IMR-90 (cell line): ENCODE data around the gene NFE2L2. TPM values are rescaled to one million over a fixed set of nuclear protein-coding genes. Genes with fewer than 3 reads are reported as not detected.

ENCODE experiments used
- ATAC-seq: fragments of 200-7000 bp; cut with Tn5 transposase; 2 replicates; pipeline ENCODE4 v1.9.1; 2020; ENCODE audit warnings: low read depth, mild to moderate bottlenecking, moderate library complexity
- BruUV-seq: library from RNA; stranded (reverse); fragments of 400-500 nt; replicated peaks from 2 replicates; lab custom pipeline; 2021; lab: Mats Ljungman, UMichigan
- CTCF ChIA-PET: fragments of 300-600 bp; formaldehyde crosslinking; extraction: SDS; loops from one replicate; lab custom pipeline; 2021; ENCODE audit warnings: antibody characterized with exemption; lab: Yijun Ruan, JAX
- POLR2A ChIA-PET: fragments of 300-600 bp; sonication (Branson Sonifier 250); formaldehyde crosslinking; loops from one replicate; lab custom pipeline; 2022; ENCODE audit warnings: antibody characterized with exemption; ENCODE audit not compliant: unreplicated experiment; lab: Charles Lee
- DNase-seq: peaks from one replicate; pipeline ENCODE4 v3.0.0; 2013
- H2AFZ ChIP-seq: replicated peaks from 2 replicates; pipeline ENCODE3; 2013; ENCODE audit warnings: low read length, mild to moderate bottlenecking; ENCODE audit not compliant: poor library complexity
- H2AK5ac ChIP-seq: 2 replicates; pipeline ENCODE4 v1.6.1; 2013; ENCODE audit warnings: low read depth, low read length, inconsistent platforms
- H2AK9ac ChIP-seq: replicated peaks from 2 replicates; pipeline ENCODE3; 2013; ENCODE audit warnings: mild to moderate bottlenecking, low read depth, low read length, moderate library complexity; ENCODE audit not compliant: poor library complexity
- H2BK120ac ChIP-seq: 2 replicates; pipeline ENCODE4 v1.6.1; 2013; ENCODE audit warnings: low read depth, low read length, inconsistent platforms
- H2BK15ac ChIP-seq: 3 replicates; pipeline ENCODE4 v1.6.1; 2013; ENCODE audit warnings: low read depth, low read length, inconsistent platforms
- H2BK20ac ChIP-seq: 2 replicates; pipeline ENCODE4 v1.6.1; 2013; ENCODE audit warnings: low read depth, mild to moderate bottlenecking, inconsistent platforms, low read length, moderate library complexity
- H2BK5ac ChIP-seq: 2 replicates; pipeline ENCODE4 v1.6.1; 2013; ENCODE audit warnings: mild to moderate bottlenecking, low read depth, low read length, inconsistent platforms; ENCODE audit not compliant: poor library complexity, severe bottlenecking
- H3K14ac ChIP-seq: replicated peaks from 2 replicates; pipeline ENCODE4 v1.6.1; 2013; ENCODE audit warnings: low read depth, low read length, inconsistent platforms
- H3K18ac ChIP-seq: 2 replicates; pipeline ENCODE4 v1.6.1; 2013; ENCODE audit warnings: low read depth, low read length, control low read depth
- H3K23ac ChIP-seq: 2 replicates; pipeline ENCODE4 v1.6.1; 2013; ENCODE audit warnings: low read depth, low read length, inconsistent platforms
- H3K27ac ChIP-seq: 2 replicates; pipeline ENCODE4 v1.5.1; 2013; ENCODE audit warnings: mild to moderate bottlenecking, control low read depth, low read length; ENCODE audit not compliant: insufficient read depth
- H3K27me3 ChIP-seq: 2 replicates; pipeline ENCODE4 v1.6.1; 2013; ENCODE audit warnings: low read length; ENCODE audit not compliant: control insufficient read depth, insufficient read depth
- H3K36me3 ChIP-seq: 2 replicates; pipeline ENCODE4 v1.6.1; 2013; ENCODE audit warnings: low read length, mixed read lengths; ENCODE audit not compliant: control insufficient read depth, insufficient read depth
- H3K4ac ChIP-seq: 2 replicates; pipeline ENCODE4 v1.6.1; 2013; ENCODE audit warnings: low read depth, low read length, inconsistent platforms
- H3K4me1 ChIP-seq: 2 replicates; pipeline ENCODE4 v1.6.1; 2013; ENCODE audit warnings: low read length, mixed read lengths; ENCODE audit not compliant: control insufficient read depth, insufficient read depth
- H3K4me2 ChIP-seq: 2 replicates; pipeline ENCODE4 v1.6.1; 2013; ENCODE audit warnings: low read depth, mild to moderate bottlenecking, control low read depth, low read length, moderate library complexity
- H3K4me3 ChIP-seq: 2 replicates; pipeline ENCODE4 v1.5.1; 2013; ENCODE audit warnings: low read depth, mild to moderate bottlenecking, control low read depth, low read length, moderate library complexity; ENCODE audit not compliant: insufficient read depth
- H3K56ac ChIP-seq: 2 replicates; pipeline ENCODE4 v1.6.1; 2013; ENCODE audit warnings: low read length, inconsistent platforms; ENCODE audit not compliant: insufficient read depth; ENCODE audit errors: extremely low read depth
- H3K79me1 ChIP-seq, 2 experiments: 2 replicates each; pipeline ENCODE4 v1.6.1; 2013; ENCODE audit warnings: low read length in 2 of 2, inconsistent platforms in 1 of 2, low read depth in 1 of 2
- H3K9ac ChIP-seq: 2 replicates; pipeline ENCODE4 v1.6.1; 2013; ENCODE audit warnings: low read depth, low read length, control low read depth
- H3K9me1 ChIP-seq: 2 replicates; pipeline ENCODE4 v1.6.1; 2013; ENCODE audit warnings: low read length, inconsistent platforms; ENCODE audit not compliant: insufficient read depth
- H3K9me3 ChIP-seq: 2 replicates; pipeline ENCODE4 v1.6.1; 2013; ENCODE audit warnings: low read length; ENCODE audit not compliant: control insufficient read depth, insufficient read depth
- H4K20me1 ChIP-seq: 2 replicates; pipeline ENCODE4 v1.6.1; 2013; ENCODE audit warnings: low read length, inconsistent platforms; ENCODE audit not compliant: insufficient read depth
- H4K5ac ChIP-seq: 2 replicates; pipeline ENCODE4 v1.6.1; 2013; ENCODE audit warnings: mild to moderate bottlenecking, low read depth, low read length, control low read depth
- H4K8ac ChIP-seq, 2 experiments: 2 replicates each; pipeline ENCODE4 v1.6.1; 2013; ENCODE audit warnings: low read depth in 2 of 2, low read length in 2 of 2, control low read depth in 1 of 2, inconsistent platforms in 1 of 2
- H4K91ac ChIP-seq: 2 replicates; pipeline ENCODE4 v1.6.1; 2013; ENCODE audit warnings: low read depth, low read length, inconsistent platforms; ENCODE audit not compliant: insufficient read depth
- BHLHE40 ChIP-seq: fragments of 150-350 bp; IDR thresholded peaks from 2 replicates; pipeline ENCODE4 v1.6.1; 2016; ENCODE audit warnings: mild to moderate bottlenecking, low read depth, low read length
- CEBPB ChIP-seq: IDR thresholded peaks from 2 replicates; pipeline ENCODE4 v1.6.1; 2012; ENCODE audit warnings: low read depth, low read length, improper control_type of control experiment
- CHD1 ChIP-seq: IDR thresholded peaks from 2 replicates; pipeline ENCODE4 v1.6.1; 2012; ENCODE audit warnings: low read depth, low read length, improper control_type of control experiment
- FOS ChIP-seq: fragments of 150-350 bp; IDR thresholded peaks from 2 replicates; pipeline ENCODE4 v1.6.1; 2016; ENCODE audit warnings: low read depth, low read length
- MAFK ChIP-seq: IDR thresholded peaks from 2 replicates; pipeline ENCODE4 v1.6.1; 2012; ENCODE audit warnings: low read depth, low read length, improper control_type of control experiment
- MAZ ChIP-seq: IDR thresholded peaks from 2 replicates; pipeline ENCODE4 v1.6.1; 2012; ENCODE audit warnings: low read depth, mild to moderate bottlenecking, low read length, improper control_type of control experiment, moderate library complexity, borderline replicate concordance
- MXI1 ChIP-seq: IDR thresholded peaks from 2 replicates; pipeline ENCODE4 v1.6.1; 2012; ENCODE audit warnings: low read depth, mild to moderate bottlenecking, low read length, moderate library complexity, borderline replicate concordance
- NFE2L2 ChIP-seq: fragments of 150-350 bp; IDR thresholded peaks from 2 replicates; pipeline ENCODE4 v1.6.1; 2016; ENCODE audit warnings: low read depth, mild to moderate bottlenecking, low read length
- POLR2A ChIP-seq: IDR thresholded peaks from 2 replicates; pipeline ENCODE4 v1.6.1; 2012; ENCODE audit warnings: mild to moderate bottlenecking, low read depth, low read length
- RAD21 ChIP-seq: IDR thresholded peaks from 2 replicates; pipeline ENCODE4 v1.6.1; 2012; ENCODE audit warnings: low read length, improper control_type of control experiment
- RCOR1 ChIP-seq: IDR thresholded peaks from 2 replicates; pipeline ENCODE4 v1.6.1; 2012; ENCODE audit warnings: mild to moderate bottlenecking, low read length, improper control_type of control experiment; ENCODE audit not compliant: insufficient replicate concordance
- RFX5 ChIP-seq: IDR thresholded peaks from 2 replicates; pipeline ENCODE4 v1.8.0; 2012; ENCODE audit warnings: low read depth, mild to moderate bottlenecking, low read length, moderate library complexity
- SMC3 ChIP-seq: fragments of 150-350 bp; IDR thresholded peaks from 2 replicates; pipeline ENCODE4 v1.6.1; 2016; ENCODE audit warnings: low read depth, mild to moderate bottlenecking, antibody characterized with exemption, low read length, moderate library complexity
- WGBS, 2 experiments: methylation state at CpG; one replicate each; pipeline versions ENCODE4 v1.1.5 to v1.1.7; 2013; ENCODE audit warnings: missing lambda C conversion rate in 2 of 2; ENCODE audit not compliant: insufficient read length in 1 of 2; ENCODE audit errors: extremely low coverage in 2 of 2; 5-methylcytosine and 5-hydroxymethylcytosine counted together
- dilution Hi-C: fragments of 300-500 bp; cut with HindIII; formaldehyde crosslinking; loops from one replicate; pipeline ENCODE4 v1.14.3; 2018; ENCODE audit warnings: low sequenced_read_pairs; ENCODE audit not compliant: unreplicated experiment
- in situ Hi-C: fragments of 300-500 bp; cut with MboI; formaldehyde crosslinking; loops from 3 replicates; pipeline ENCODE4 v1.14.3; 2019; ENCODE audit warnings: low sequenced_read_pairs, inconsistent platforms, mixed read lengths
- intact Hi-C: fragments of 100-400 bp; cut with micrococcal nuclease; formaldehyde crosslinking; loops from 2 replicates; pipeline ENCODE4 v1.10.0; 2022
- polyA plus RNA-seq, 3 experiments: library from polyadenylated mRNA; depleted of rRNA; stranded (reverse); fragments of >200 nt; gene quantifications; 2 replicates each; pipeline ENCODE4 v1.2.3, GENCODE V29; 2012; ENCODE audit warnings: low replicate concordance in 1 of 3
- total RNA-seq: library from RNA; depleted of rRNA; stranded (reverse); fragments of >200 nt; gene quantifications from 2 replicates; pipeline ENCODE4 v1.2.3, GENCODE V29; 2012
- TF ChIP-seq, protein P1 (sequence below): fragments of 150-350 bp; IDR thresholded peaks from 2 replicates; pipeline ENCODE4 v1.6.1; 2017; ENCODE audit warnings: mild to moderate bottlenecking, antibody characterized with exemption, low read length, low read depth
- TF ChIP-seq, protein P2 (sequence below): conservative IDR thresholded peaks from 2 replicates; pipeline ENCODE4 v1.5.1; 2012; ENCODE audit warnings: mild to moderate bottlenecking, low read depth, low read length, improper control_type of control experiment
- TF ChIP-seq, protein P3 (sequence below): fragments of 150-350 bp; IDR thresholded peaks from 2 replicates; pipeline ENCODE4 v1.6.1; 2016; ENCODE audit warnings: low read depth, mild to moderate bottlenecking, low read length, moderate library complexity, borderline replicate concordance

Gene NFE2L2
- total and polyA plus RNA-seq, 2 of the 4 experiments (the other 2 are of a cell fraction): 72.7 to 83.5 TPM

DNA sequence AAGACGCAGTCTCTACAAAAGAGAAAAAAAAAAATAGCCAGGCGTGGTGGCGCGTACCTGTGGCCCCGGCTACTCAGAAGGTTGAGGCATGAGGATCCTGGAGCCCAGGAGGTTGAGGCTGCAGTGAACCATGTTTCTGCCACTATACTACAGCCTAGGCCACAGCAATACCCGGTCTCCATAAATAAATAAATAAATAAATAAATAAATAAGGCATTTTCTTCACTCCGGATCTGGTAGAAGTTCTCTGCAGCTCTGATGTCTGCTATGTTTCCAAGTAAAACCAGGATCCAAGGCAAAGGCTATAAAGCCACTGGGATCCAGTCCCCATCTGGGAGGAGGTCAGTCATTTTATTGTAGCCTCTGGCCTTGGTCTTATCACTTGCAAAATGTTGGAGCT, 15.5 kb downstream of the NFE2L2 start:
- H3K56ac ChIP-seq: no peak overlapping the region
- no CpG with 5 or more reads among the region's 7 CpGs for WGBS, 2 experiments
- H3K79me1 ChIP-seq: peaks cover 0 to 59% of the 10 kb centered on the region in 2 experiments; a peak in 2 of 4 replicates
- H4K8ac ChIP-seq: no peak overlapping the region
- no peak overlapping the region for H3K14ac ChIP-seq
- H3K27me3 ChIP-seq: no peaks in the 10 kb centered on the region
- peaks cover 29% of the 10 kb centered on the region for H3K36me3 ChIP-seq
- no peak overlapping the region for H3K9ac ChIP-seq
- H4K91ac ChIP-seq: no peak overlapping the region
- ATAC-seq (no peak), DNase-seq (no peak)
- dilution Hi-C loops: no loop called here
- H3K4me1 ChIP-seq: peaks cover 32% of the 10 kb centered on the region
- H3K9me3 ChIP-seq: no peaks in the 10 kb centered on the region
- no peak overlapping the region for H4K5ac ChIP-seq
- no peak overlapping the region for H3K4ac ChIP-seq
- no peak overlapping the region for H3K4me2 ChIP-seq
- TF ChIP-seq, protein P1, sequence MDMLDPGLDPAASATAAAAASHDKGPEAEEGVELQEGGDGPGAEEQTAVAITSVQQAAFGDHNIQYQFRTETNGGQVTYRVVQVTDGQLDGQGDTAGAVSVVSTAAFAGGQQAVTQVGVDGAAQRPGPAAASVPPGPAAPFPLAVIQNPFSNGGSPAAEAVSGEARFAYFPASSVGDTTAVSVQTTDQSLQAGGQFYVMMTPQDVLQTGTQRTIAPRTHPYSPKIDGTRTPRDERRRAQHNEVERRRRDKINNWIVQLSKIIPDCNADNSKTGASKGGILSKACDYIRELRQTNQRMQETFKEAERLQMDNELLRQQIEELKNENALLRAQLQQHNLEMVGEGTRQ: no peak
- TF ChIP-seq RFX5 (no peak), NFE2L2 (no peak), FOS (no peak), RCOR1 (no peak), MXI1 (no peak), POLR2A (no peak), BHLHE40 (no peak), CHD1 (no peak), SMC3 (no peak), MAFK (no peak), CEBPB (no peak), RAD21 (no peak), MAZ (no peak)
- TF ChIP-seq, protein P2, sequence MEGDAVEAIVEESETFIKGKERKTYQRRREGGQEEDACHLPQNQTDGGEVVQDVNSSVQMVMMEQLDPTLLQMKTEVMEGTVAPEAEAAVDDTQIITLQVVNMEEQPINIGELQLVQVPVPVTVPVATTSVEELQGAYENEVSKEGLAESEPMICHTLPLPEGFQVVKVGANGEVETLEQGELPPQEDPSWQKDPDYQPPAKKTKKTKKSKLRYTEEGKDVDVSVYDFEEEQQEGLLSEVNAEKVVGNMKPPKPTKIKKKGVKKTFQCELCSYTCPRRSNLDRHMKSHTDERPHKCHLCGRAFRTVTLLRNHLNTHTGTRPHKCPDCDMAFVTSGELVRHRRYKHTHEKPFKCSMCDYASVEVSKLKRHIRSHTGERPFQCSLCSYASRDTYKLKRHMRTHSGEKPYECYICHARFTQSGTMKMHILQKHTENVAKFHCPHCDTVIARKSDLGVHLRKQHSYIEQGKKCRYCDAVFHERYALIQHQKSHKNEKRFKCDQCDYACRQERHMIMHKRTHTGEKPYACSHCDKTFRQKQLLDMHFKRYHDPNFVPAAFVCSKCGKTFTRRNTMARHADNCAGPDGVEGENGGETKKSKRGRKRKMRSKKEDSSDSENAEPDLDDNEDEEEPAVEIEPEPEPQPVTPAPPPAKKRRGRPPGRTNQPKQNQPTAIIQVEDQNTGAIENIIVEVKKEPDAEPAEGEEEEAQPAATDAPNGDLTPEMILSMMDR: no peak
- TF ChIP-seq, protein P3, sequence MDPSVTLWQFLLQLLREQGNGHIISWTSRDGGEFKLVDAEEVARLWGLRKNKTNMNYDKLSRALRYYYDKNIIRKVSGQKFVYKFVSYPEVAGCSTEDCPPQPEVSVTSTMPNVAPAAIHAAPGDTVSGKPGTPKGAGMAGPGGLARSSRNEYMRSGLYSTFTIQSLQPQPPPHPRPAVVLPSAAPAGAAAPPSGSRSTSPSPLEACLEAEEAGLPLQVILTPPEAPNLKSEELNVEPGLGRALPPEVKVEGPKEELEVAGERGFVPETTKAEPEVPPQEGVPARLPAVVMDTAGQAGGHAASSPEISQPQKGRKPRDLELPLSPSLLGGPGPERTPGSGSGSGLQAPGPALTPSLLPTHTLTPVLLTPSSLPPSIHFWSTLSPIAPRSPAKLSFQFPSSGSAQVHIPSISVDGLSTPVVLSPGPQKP: no peak
- H3K18ac ChIP-seq: no peak overlapping the region
- H4K20me1 ChIP-seq: peaks cover 98% of the 10 kb centered on the region
- in situ Hi-C loops: no loop called here
- no peak overlapping the region for H2BK5ac ChIP-seq
- no peak overlapping the region for H2BK15ac ChIP-seq
- H3K9me1 ChIP-seq: peaks cover 36% of the 10 kb centered on the region
- CTCF ChIA-PET: interaction anchor here (1.0 kb wide), 1 partner anchor 84 kb away, joined by 3 read pairs; no protein-coding TSS in a partner anchor
- no peak overlapping the region for H2AK9ac ChIP-seq
- H2AFZ ChIP-seq: no peak overlapping the region
- POLR2A ChIA-PET: no interaction called here
- no peak overlapping the region for H3K27ac ChIP-seq
- H2BK20ac ChIP-seq: no peak overlapping the region
- H2AK5ac ChIP-seq: no peak overlapping the region
- H3K4me3 ChIP-seq: no peak overlapping the region
- intact Hi-C loops: no loop called here
- H3K23ac ChIP-seq: no peak overlapping the region
- no TSS peak for BruUV-seq
- H2BK120ac ChIP-seq: no peak overlapping the region
